Caco-2 (cell line): ENCODE data around the gene AP2A2. TPM values are rescaled to one million over a fixed set of nuclear protein-coding genes. Genes with fewer than 3 reads are reported as not detected.

ENCODE experiments used
- BruUV-seq: library from RNA; stranded (reverse); fragments of 400-500 nt; replicated peaks from 2 replicates; lab custom pipeline; 2021; lab: Mats Ljungman, UMichigan
- CTCF ChIA-PET: fragments of 300-600 bp; sonication (Branson Sonifier 250); formaldehyde crosslinking; loops from one replicate; lab custom pipeline; 2022; ENCODE audit warnings: antibody characterized with exemption; lab: Charles Lee
- POLR2A ChIA-PET: fragments of 300-600 bp; sonication (Branson Sonifier 250); formaldehyde crosslinking; loops from one replicate; lab custom pipeline; 2022; ENCODE audit warnings: antibody characterized with exemption; lab: Charles Lee
- DNase-seq, 2 experiments: peaks; one replicate each; pipeline versions ENCODE4 v3.0.0 to v3.0.0-alpha.2; 2020 to 2022
- H3K27me3 ChIP-seq: replicated peaks from 2 replicates; pipeline ENCODE4 v1.6.0; 2011; ENCODE audit warnings: low read length; ENCODE audit not compliant: control insufficient read depth, insufficient read depth
- H3K36me3 ChIP-seq: 2 replicates; pipeline ENCODE4 v1.5.1; 2011; ENCODE audit warnings: low read length; ENCODE audit not compliant: control insufficient read depth, insufficient read depth
- H3K4me1 ChIP-seq: fragments of 250-450 bp; sonication (Bioruptor Pico); 2 replicates; pipeline ENCODE4 v1.5.1; 2020; ENCODE audit warnings: mild to moderate bottlenecking
- H3K4me3 ChIP-seq: 2 replicates; pipeline ENCODE4 v1.5.1; 2011; ENCODE audit warnings: low read depth, mild to moderate bottlenecking, control low read depth, low read length
- H3K9me3 ChIP-seq: fragments of 250-450 bp; sonication (Bioruptor Pico); 2 replicates; pipeline ENCODE4 v1.5.1; 2020; ENCODE audit warnings: mild to moderate bottlenecking, moderate library complexity
- H3K27ac Mint-ChIP-seq: one replicate; pipeline ENCODE4 v1.8.0; 2022; ENCODE audit warnings: mixed read lengths; ENCODE audit not compliant: unreplicated experiment
- H3K27me3 Mint-ChIP-seq: one replicate; pipeline ENCODE4 v1.8.0; 2022; ENCODE audit warnings: mixed read lengths; ENCODE audit not compliant: insufficient read depth, unreplicated experiment
- H3K36me3 Mint-ChIP-seq: one replicate; pipeline ENCODE4 v1.8.0; 2022; ENCODE audit warnings: mild to moderate bottlenecking, mixed read lengths; ENCODE audit not compliant: insufficient read depth, unreplicated experiment
- H3K4me1 Mint-ChIP-seq: one replicate; pipeline ENCODE4 v1.8.0; 2022; ENCODE audit warnings: low read depth, mixed read lengths; ENCODE audit not compliant: unreplicated experiment
- H3K4me3 Mint-ChIP-seq: one replicate; pipeline ENCODE4 v1.8.0; 2022; ENCODE audit warnings: mild to moderate bottlenecking, moderate library complexity, mixed read lengths; ENCODE audit not compliant: unreplicated experiment
- H3K9me3 Mint-ChIP-seq: one replicate; pipeline ENCODE4 v1.8.0; 2022; ENCODE audit warnings: mixed read lengths; ENCODE audit not compliant: unreplicated experiment
- intact Hi-C: fragments of 100-400 bp; cut with micrococcal nuclease; formaldehyde crosslinking; loops from one replicate; pipeline ENCODE4 v1.10.0; 2022; ENCODE audit not compliant: unreplicated experiment
- total RNA-seq: library from RNA; stranded (reverse); gene quantifications from 2 replicates; pipeline ENCODE4 v1.2.3, GENCODE V29; 2022
- TF ChIP-seq, protein P1 (sequence below), 2 experiments: fragments of 200-600 bp in 1 of 2; IDR thresholded peaks; 1 replicate in 1 of 2; 2 replicates in 1 of 2; pipeline versions ENCODE4 v1.5.1 to v1.8.0; 2011 to 2022; ENCODE audit warnings: antibody characterized with exemption in 1 of 2, control low read depth in 1 of 2, inconsistent platforms in 1 of 2, low read depth in 1 of 2, low read length in 1 of 2, mild to moderate bottlenecking in 1 of 2, moderate library complexity in 1 of 2; ENCODE audit not compliant: insufficient read depth in 1 of 2, severe bottlenecking in 1 of 2, unreplicated experiment in 1 of 2

Gene AP2A2
- total RNA-seq, 1 experiment from 2014 or later, result 130 TPM

DNA sequence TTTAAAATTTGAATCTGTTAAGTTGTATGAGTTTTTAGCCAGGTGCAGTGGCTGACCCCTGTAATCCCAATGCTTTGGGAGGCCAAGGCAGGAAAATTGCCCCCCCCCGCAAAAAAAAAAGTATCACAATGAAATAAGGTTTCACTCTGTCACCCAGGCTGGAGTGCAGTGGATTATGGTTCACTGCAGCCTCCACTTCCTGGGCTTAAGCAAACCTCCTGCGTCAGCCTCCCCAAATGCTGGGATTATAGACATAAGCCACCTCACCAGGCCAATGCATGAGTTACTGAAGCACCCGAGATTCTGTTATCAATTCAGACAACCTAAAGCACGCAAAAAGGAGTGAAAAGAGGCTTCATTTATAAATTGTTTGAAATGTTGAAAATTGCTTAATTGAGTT is 12.6 kb upstream of the AP2A2 start:
- TF ChIP-seq, protein P1, sequence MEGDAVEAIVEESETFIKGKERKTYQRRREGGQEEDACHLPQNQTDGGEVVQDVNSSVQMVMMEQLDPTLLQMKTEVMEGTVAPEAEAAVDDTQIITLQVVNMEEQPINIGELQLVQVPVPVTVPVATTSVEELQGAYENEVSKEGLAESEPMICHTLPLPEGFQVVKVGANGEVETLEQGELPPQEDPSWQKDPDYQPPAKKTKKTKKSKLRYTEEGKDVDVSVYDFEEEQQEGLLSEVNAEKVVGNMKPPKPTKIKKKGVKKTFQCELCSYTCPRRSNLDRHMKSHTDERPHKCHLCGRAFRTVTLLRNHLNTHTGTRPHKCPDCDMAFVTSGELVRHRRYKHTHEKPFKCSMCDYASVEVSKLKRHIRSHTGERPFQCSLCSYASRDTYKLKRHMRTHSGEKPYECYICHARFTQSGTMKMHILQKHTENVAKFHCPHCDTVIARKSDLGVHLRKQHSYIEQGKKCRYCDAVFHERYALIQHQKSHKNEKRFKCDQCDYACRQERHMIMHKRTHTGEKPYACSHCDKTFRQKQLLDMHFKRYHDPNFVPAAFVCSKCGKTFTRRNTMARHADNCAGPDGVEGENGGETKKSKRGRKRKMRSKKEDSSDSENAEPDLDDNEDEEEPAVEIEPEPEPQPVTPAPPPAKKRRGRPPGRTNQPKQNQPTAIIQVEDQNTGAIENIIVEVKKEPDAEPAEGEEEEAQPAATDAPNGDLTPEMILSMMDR (IDR thresholded peaks at IDR 0.05; ENCODE audit: insufficient read depth in 1 of 2, low read depth in 1 of 2, low read length in 1 of 2, severe bottlenecking in 1 of 2, unreplicated experiment in 1 of 2), result no peak
- ChIA-PET CTCF (no interaction called here), POLR2A (no interaction called here)
- Histone ChIP-seq H3K4me3 (no peak overlapping the region), H3K36me3 (peaks cover 1% of the 10 kb centered on the region; the same call in 1 of the 2 replicates), H3K4me1 (peaks cover 6% of the 10 kb centered on the region), H3K9me3 (no peaks in the 10 kb centered on the region), H3K27me3 (no peaks in the 10 kb centered on the region)
- DNase-seq, result no peak
- Mint-ChIP-seq H3K4me3 (no peak overlapping the region), H3K4me1 (peaks cover 6% of the 10 kb centered on the region), H3K27ac (no peak overlapping the region), H3K36me3 (peaks cover 12% of the 10 kb centered on the region), H3K27me3 (no peaks in the 10 kb centered on the region), H3K9me3 (no peaks in the 10 kb centered on the region)
- intact Hi-C loops, result no loop called here
- BruUV-seq, result no TSS peak

DNA sequence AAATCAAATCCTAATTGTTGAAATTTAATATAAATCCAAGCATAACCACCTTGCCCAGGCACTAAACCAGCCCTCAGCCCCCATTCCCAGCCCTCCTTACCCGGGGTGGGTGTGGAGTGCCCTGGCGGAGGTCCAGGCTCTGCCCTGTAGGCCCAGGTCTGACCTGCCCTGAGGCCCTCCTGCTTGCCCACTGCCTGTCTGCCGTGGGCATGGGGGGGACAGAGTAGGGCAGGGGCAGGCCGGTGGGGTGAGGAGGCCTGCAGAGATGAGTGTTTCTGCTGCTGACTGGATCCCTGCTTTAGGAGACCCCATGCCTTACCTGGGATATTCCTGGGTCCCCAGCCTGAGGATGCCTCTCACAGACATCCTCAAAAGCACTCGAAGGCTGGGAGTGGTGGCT is 11.5 kb upstream of the AP2A2 start:
- ChIA-PET CTCF (no interaction called here), POLR2A (no interaction called here)
- Mint-ChIP-seq H3K36me3 (peaks cover 7% of the 10 kb centered on the region), H3K9me3 (no peaks in the 10 kb centered on the region), H3K27ac (no peak overlapping the region), H3K4me1 (peaks cover 2% of the 10 kb centered on the region), H3K27me3 (no peaks in the 10 kb centered on the region), H3K4me3 (no peak overlapping the region)
- TF ChIP-seq, protein P1 (IDR thresholded peaks at IDR 0.05; ENCODE audit: insufficient read depth in 1 of 2, low read depth in 1 of 2, low read length in 1 of 2, severe bottlenecking in 1 of 2, unreplicated experiment in 1 of 2), result no peak
- intact Hi-C loops, result no loop called here
- H3K4me1 ChIP-seq, result peaks cover 6% of the 10 kb centered on the region
- DNase-seq, result no peak
- H3K27me3 ChIP-seq, result no peaks in the 10 kb centered on the region
- peaks cover 1% of the 10 kb centered on the region; the same call in 1 of the 2 replicates for H3K36me3 ChIP-seq
- no TSS peak for BruUV-seq
- no peaks in the 10 kb centered on the region for H3K9me3 ChIP-seq
- H3K4me3 ChIP-seq, result no peak overlapping the region

DNA sequence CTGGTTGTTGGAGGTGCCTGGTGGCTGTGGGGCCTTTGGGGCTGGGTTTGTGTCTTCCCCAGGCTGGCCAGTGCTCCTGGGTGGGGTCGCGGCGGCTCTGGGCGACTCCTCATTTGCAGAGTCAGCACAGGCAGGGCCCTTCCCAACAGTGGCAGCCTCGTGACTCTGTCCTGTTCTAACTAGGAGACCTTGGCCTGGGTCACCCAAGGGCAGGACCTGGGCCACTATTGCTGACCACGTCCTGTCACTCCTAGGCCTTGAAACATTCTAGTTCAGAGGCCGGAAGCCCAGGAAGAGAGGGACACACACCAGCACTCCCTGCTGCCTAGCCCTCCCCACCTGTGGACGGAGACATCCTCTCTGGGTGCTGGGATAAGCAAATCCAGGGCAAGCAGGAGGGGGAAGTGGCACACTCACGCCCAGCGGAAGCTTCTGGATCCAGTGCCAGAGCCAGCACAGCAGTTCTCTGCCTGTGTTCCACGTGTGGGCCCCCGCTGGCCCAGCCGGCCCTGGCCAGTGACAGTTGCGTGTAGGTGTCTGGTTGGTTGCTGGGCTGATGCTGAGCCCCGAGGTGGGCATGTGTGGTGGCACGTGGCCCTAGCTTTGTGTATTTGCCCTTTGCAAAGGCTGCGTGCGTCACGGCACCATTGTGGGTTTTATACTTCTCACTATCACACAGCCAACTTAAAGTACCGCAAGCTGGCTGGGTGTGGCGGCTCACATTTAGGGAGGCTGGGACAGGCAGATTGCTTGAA is 10.7 kb upstream of the AP2A2 start:
- Mint-ChIP-seq H3K9me3 (no peaks in the 10 kb centered on the region), H3K4me3 (no peak overlapping the region), H3K4me1 (no peaks in the 10 kb centered on the region), H3K36me3 (peaks cover 6% of the 10 kb centered on the region), H3K27ac (no peak overlapping the region), H3K27me3 (no peaks in the 10 kb centered on the region)
- no peaks in the 10 kb centered on the region for H3K36me3 ChIP-seq
- no peaks in the 10 kb centered on the region for H3K27me3 ChIP-seq
- DNase-seq, result no peak
- no peak overlapping the region for H3K4me3 ChIP-seq
- ChIA-PET CTCF (no interaction called here), POLR2A (no interaction called here)
- BruUV-seq, result no TSS peak
- H3K9me3 ChIP-seq, result no peaks in the 10 kb centered on the region
- peaks cover 6% of the 10 kb centered on the region for H3K4me1 ChIP-seq
- intact Hi-C loops, result no loop called here
- TF ChIP-seq, protein P1 (IDR thresholded peaks at IDR 0.05; ENCODE audit: insufficient read depth in 1 of 2, low read depth in 1 of 2, low read length in 1 of 2, severe bottlenecking in 1 of 2, unreplicated experiment in 1 of 2), result no peak
